ENCODE measurements around the gene PDLIM7.

DNA sequence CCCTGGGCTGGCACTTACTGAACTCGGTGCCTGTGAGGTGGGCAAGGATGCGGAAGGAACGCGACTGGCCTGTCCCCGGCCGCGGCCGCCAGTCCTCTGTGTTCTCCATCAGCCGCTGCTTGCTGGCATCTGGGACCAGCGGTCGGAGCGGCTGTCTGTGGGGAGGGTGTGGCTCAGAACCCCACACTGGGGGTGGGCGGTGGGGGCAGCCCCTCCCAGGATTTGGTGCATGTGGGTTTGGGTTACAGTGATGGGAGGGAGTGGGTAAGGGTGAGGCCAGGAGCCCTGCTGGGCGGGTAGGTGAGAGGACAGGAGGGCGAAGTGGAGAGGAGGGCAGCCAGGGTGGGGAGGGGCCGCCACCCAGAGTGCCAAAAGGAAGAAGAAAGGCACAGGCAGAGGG lies 6.4 kb downstream of the PDLIM7 start:
- TF ChIP-seq, protein P1, sequence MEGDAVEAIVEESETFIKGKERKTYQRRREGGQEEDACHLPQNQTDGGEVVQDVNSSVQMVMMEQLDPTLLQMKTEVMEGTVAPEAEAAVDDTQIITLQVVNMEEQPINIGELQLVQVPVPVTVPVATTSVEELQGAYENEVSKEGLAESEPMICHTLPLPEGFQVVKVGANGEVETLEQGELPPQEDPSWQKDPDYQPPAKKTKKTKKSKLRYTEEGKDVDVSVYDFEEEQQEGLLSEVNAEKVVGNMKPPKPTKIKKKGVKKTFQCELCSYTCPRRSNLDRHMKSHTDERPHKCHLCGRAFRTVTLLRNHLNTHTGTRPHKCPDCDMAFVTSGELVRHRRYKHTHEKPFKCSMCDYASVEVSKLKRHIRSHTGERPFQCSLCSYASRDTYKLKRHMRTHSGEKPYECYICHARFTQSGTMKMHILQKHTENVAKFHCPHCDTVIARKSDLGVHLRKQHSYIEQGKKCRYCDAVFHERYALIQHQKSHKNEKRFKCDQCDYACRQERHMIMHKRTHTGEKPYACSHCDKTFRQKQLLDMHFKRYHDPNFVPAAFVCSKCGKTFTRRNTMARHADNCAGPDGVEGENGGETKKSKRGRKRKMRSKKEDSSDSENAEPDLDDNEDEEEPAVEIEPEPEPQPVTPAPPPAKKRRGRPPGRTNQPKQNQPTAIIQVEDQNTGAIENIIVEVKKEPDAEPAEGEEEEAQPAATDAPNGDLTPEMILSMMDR (conservative IDR thresholded peaks at IDR 0.05; ENCODE audit: low read depth, low read length) = no peak
- no peak for TF ChIP-seq RFX5 (IDR thresholded peaks at IDR 0.05; ENCODE audit: low read depth, low read length)
- TF ChIP-seq SMC3 (IDR thresholded peaks at IDR 0.05; ENCODE audit: low read depth, low read length) = no peak
- no peak for TF ChIP-seq MAZ (IDR thresholded peaks at IDR 0.05; ENCODE audit: borderline replicate concordance, low read depth, low read length)
- TF ChIP-seq POLR2A (IDR thresholded peaks at IDR 0.05; ENCODE audit: low read depth, low read length) = no peak
- no peak for TF ChIP-seq BHLHE40 (IDR thresholded peaks at IDR 0.05; ENCODE audit: low read depth, low read length)
- TF ChIP-seq, protein P2, sequence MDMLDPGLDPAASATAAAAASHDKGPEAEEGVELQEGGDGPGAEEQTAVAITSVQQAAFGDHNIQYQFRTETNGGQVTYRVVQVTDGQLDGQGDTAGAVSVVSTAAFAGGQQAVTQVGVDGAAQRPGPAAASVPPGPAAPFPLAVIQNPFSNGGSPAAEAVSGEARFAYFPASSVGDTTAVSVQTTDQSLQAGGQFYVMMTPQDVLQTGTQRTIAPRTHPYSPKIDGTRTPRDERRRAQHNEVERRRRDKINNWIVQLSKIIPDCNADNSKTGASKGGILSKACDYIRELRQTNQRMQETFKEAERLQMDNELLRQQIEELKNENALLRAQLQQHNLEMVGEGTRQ (IDR thresholded peaks at IDR 0.05; ENCODE audit: low read depth, low read length) = no peak
- TF ChIP-seq CHD1 (IDR thresholded peaks at IDR 0.05; ENCODE audit: low read depth, low read length) = no peak
- no peak for TF ChIP-seq RCOR1 (IDR thresholded peaks at IDR 0.05; ENCODE audit: insufficient replicate concordance, low read length)
- TF ChIP-seq CEBPB (IDR thresholded peaks at IDR 0.05; ENCODE audit: low read depth, low read length) = no peak
- no peak for TF ChIP-seq FOS (IDR thresholded peaks at IDR 0.05; ENCODE audit: low read depth, low read length)
- no peak for TF ChIP-seq RAD21 (IDR thresholded peaks at IDR 0.05; ENCODE audit: low read length)
- TF ChIP-seq MAFK (IDR thresholded peaks at IDR 0.05; ENCODE audit: low read depth, low read length) = no peak
- TF ChIP-seq, protein P3, sequence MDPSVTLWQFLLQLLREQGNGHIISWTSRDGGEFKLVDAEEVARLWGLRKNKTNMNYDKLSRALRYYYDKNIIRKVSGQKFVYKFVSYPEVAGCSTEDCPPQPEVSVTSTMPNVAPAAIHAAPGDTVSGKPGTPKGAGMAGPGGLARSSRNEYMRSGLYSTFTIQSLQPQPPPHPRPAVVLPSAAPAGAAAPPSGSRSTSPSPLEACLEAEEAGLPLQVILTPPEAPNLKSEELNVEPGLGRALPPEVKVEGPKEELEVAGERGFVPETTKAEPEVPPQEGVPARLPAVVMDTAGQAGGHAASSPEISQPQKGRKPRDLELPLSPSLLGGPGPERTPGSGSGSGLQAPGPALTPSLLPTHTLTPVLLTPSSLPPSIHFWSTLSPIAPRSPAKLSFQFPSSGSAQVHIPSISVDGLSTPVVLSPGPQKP (IDR thresholded peaks at IDR 0.05; ENCODE audit: borderline replicate concordance, low read depth, low read length) = no peak

Measured in IMR-90 (cell line).